Measurements from ENCODE around the gene DCST2. TPM values are rescaled to one million over a fixed set of nuclear protein-coding genes. Genes with fewer than 3 reads are reported as not detected.

Gene DCST2
- total RNA-seq, 1 donor from 2014 or later = not detected

DNA sequence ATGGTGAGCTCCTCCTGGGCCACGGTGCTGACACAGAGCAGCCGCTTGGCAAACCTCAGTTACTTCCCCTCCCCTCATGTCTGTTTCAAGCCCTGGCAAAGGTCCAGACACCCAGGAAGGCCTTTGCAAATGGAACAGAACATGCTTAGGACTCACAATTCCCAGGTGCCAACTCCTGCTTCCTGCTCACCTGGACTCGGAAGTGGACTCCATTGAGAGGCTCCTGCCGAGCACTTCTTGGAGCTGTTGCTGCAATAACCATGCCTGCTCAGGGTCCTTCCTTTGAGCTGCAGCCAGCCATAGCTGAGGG lies 10.7 kb downstream of the DCST2 start:
- no peak overlapping the region for H3K4me3 ChIP-seq (ENCODE audit: low read depth, low read length)
- H3K27me3 ChIP-seq (ENCODE audit: control insufficient read depth, insufficient read depth, low read length) = no peaks in the 10 kb centered on the region
- DNase-seq (ENCODE audit: low read depth) = no peak

DNA sequence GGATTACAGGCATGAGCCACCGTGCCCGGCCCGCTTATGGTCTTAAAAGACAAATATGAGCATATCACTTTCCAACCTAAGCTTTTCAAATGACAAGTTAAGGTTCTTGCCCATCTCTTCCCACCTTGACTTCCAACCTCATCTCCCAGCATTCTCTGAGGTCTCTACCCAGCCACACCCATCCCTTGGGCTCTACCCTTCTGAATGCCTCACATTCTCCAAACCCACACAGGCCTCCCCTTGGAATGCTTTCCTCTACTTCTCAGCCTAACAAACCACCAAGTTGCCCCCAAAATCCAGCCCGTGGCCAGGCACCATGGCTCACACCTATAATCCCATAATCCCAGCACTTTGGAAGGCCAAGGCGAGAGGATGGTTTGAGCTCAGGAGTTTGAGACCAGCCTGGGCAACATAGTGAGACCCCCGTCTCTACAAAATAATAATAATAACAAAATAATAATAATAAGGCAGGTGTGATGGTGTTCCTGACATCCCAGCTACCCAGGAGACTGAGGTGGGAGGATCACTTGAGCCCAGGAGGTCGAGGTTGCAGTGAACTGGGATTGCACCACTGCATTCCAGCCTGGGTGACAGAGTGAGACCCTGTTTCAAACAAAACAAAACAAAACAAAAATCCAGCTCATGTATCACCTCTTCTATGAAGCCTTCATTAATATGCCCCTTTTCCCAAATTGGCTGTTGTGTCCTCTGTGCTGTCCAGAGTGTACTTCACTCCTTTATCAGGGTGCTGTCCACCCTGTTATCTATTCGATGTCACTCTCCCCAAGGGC lies 11.2 kb downstream of the DCST2 start:
- Histone ChIP-seq H3K4me3 (ENCODE audit: low read depth, low read length) (no peak overlapping the region), H3K27me3 (ENCODE audit: control insufficient read depth, insufficient read depth, low read length) (no peaks in the 10 kb centered on the region), H3K36me3 (ENCODE audit: control insufficient read depth, insufficient read depth, low read length) (no peaks in the 10 kb centered on the region)
- TF ChIP-seq CTCF (IDR thresholded peaks at IDR 0.05; ENCODE audit: insufficient read depth, low read length, poor library complexity, severe bottlenecking) = no peak
- no peak for DNase-seq (ENCODE audit: low read depth)

More for the DNA sequence above, 10.7 kb downstream of the DCST2 start:
- no peak for TF ChIP-seq CTCF (IDR thresholded peaks at IDR 0.05; ENCODE audit: insufficient read depth, low read length, poor library complexity, severe bottlenecking)
- no peaks in the 10 kb centered on the region for H3K36me3 ChIP-seq (ENCODE audit: control insufficient read depth, insufficient read depth, low read length)

- Histone ChIP-seq H3K36me3 (ENCODE audit: control insufficient read depth, insufficient read depth, low read length) (no peaks in the 10 kb centered on the region), H3K27me3 (ENCODE audit: control insufficient read depth, insufficient read depth, low read length) (no peaks in the 10 kb centered on the region), H3K4me3 (ENCODE audit: low read depth, low read length) (no peak overlapping the region)
- TF ChIP-seq CTCF (IDR thresholded peaks at IDR 0.05; ENCODE audit: insufficient read depth, low read length, poor library complexity, severe bottlenecking) = no peak
- DNase-seq (ENCODE audit: low read depth) = no peak
Observed at GRCh38 chr1:155019377-155020245, 14.0 kb downstream of the DCST2 start.

GRCh38 chr1:155018617-155019348 lies 14.8 kb downstream of the DCST2 start:
- no peaks in the 10 kb centered on the region for H3K27me3 ChIP-seq (ENCODE audit: control insufficient read depth, insufficient read depth, low read length)
- H3K36me3 ChIP-seq (ENCODE audit: control insufficient read depth, insufficient read depth, low read length) = no peaks in the 10 kb centered on the region
- TF ChIP-seq CTCF (IDR thresholded peaks at IDR 0.05; ENCODE audit: insufficient read depth, low read length, poor library complexity, severe bottlenecking) = no peak
- H3K4me3 ChIP-seq (ENCODE audit: low read depth, low read length) = no peak overlapping the region
- no peak for DNase-seq (ENCODE audit: low read depth)

GRCh38 chr1:155017946-155018316 lies 15.7 kb downstream of the DCST2 start:
- no peaks in the 10 kb centered on the region for H3K36me3 ChIP-seq (ENCODE audit: control insufficient read depth, insufficient read depth, low read length)
- no peak for DNase-seq (ENCODE audit: low read depth)
- no peak for TF ChIP-seq CTCF (IDR thresholded peaks at IDR 0.05; ENCODE audit: insufficient read depth, low read length, poor library complexity, severe bottlenecking)
- H3K4me3 ChIP-seq (ENCODE audit: low read depth, low read length) = no peak overlapping the region
- no peaks in the 10 kb centered on the region for H3K27me3 ChIP-seq (ENCODE audit: control insufficient read depth, insufficient read depth, low read length)

Measured in kidney epithelial cell (primary cell).